SK-N-SH treated with all-trans-retinoic acid at 6 μM for 48 hours (cell line): ENCODE data around the gene ZNF764.

ENCODE experiments used
- ATAC-seq: fragments of 200-7000 bp; cut with Tn5 transposase; 3 replicates; pipeline ENCODE4 v1.9.1; 2020; ENCODE audit warnings: mild to moderate bottlenecking, moderate library complexity
- ARNTL ChIP-seq: fragments of 450-650 bp; formaldehyde crosslinking; IDR thresholded peaks from 2 replicates; pipeline ENCODE4 v1.5.0; 2020; ENCODE audit warnings: low read depth, mild to moderate bottlenecking, moderate library complexity, borderline replicate concordance
- BACH2 ChIP-seq: fragments of 250-450 bp; sonication (Bioruptor Pico); IDR thresholded peaks from 2 replicates; pipeline ENCODE4 v1.9.0; 2021; ENCODE audit warnings: mild to moderate bottlenecking, borderline replicate concordance
- CREB5 ChIP-seq: fragments of 250-450 bp; sonication (Bioruptor Pico); IDR thresholded peaks from 2 replicates; pipeline ENCODE4 v1.5.1; 2020; ENCODE audit warnings: low read depth, mild to moderate bottlenecking, moderate library complexity
- CSDC2 ChIP-seq: fragments of 250-450 bp; sonication (Bioruptor Pico); IDR thresholded peaks from 2 replicates; pipeline ENCODE4 v1.5.0; 2020; ENCODE audit warnings: mild to moderate bottlenecking, moderate library complexity
- CSRNP3 ChIP-seq: fragments of 250-450 bp; sonication (Bioruptor Pico); IDR thresholded peaks from 2 replicates; pipeline ENCODE4 v1.5.1; 2021; ENCODE audit warnings: mild to moderate bottlenecking, moderate library complexity
- ESRRG ChIP-seq: fragments of 250-450 bp; sonication (Bioruptor Pico); IDR thresholded peaks from 2 replicates; pipeline ENCODE4 v1.6.1; 2021; ENCODE audit warnings: mild to moderate bottlenecking
- OSR1 ChIP-seq: fragments of 250-450 bp; sonication (Bioruptor Pico); IDR thresholded peaks from 2 replicates; pipeline ENCODE4 v1.8.0; 2022; ENCODE audit warnings: moderate library complexity, mild to moderate bottlenecking, inconsistent platforms
- PATZ1 ChIP-seq: fragments of 250-450 bp; sonication (Bioruptor Pico); IDR thresholded peaks from 2 replicates; pipeline ENCODE4 v1.8.0; 2020; ENCODE audit warnings: mild to moderate bottlenecking, moderate library complexity, borderline replicate concordance
- POU6F1 ChIP-seq: fragments of 250-450 bp; sonication (Bioruptor Pico); IDR thresholded peaks from 2 replicates; pipeline ENCODE4 v1.8.0; 2021; ENCODE audit warnings: low read depth, mild to moderate bottlenecking, moderate library complexity, borderline replicate concordance
- TCF4 ChIP-seq: fragments of 250-450 bp; sonication (Bioruptor Pico); IDR thresholded peaks from 2 replicates; pipeline ENCODE4 v1.8.0; 2021; ENCODE audit warnings: mild to moderate bottlenecking, moderate library complexity, borderline replicate concordance
- TOX ChIP-seq: fragments of 250-450 bp; sonication (Bioruptor Pico); IDR thresholded peaks from 2 replicates; pipeline ENCODE4 v1.8.0; 2021; ENCODE audit warnings: mild to moderate bottlenecking, moderate library complexity, borderline replicate concordance
- TSHZ2 ChIP-seq: fragments of 250-450 bp; sonication (Bioruptor Pico); IDR thresholded peaks from 2 replicates; pipeline ENCODE4 v1.5.0; 2020; ENCODE audit warnings: mild to moderate bottlenecking, moderate library complexity
- ZC3H10 ChIP-seq: fragments of 250-450 bp; sonication (Bioruptor Pico); IDR thresholded peaks from 2 replicates; pipeline ENCODE4 v1.5.1; 2021; ENCODE audit warnings: mild to moderate bottlenecking, moderate library complexity
- ZFP3 ChIP-seq: fragments of 250-450 bp; sonication (Bioruptor Pico); IDR thresholded peaks from 2 replicates; pipeline ENCODE4 v1.5.0; 2020; ENCODE audit warnings: mild to moderate bottlenecking, moderate library complexity
- ZFP30 ChIP-seq: fragments of 450-650 bp; formaldehyde crosslinking; IDR thresholded peaks from 2 replicates; pipeline ENCODE4 v1.5.0; 2022; ENCODE audit warnings: mild to moderate bottlenecking, moderate library complexity
- ZNF565 ChIP-seq: fragments of 450-650 bp; formaldehyde crosslinking; conservative IDR thresholded peaks from 2 replicates; pipeline ENCODE4 v1.5.0; 2020; ENCODE audit warnings: low read depth, mild to moderate bottlenecking, moderate library complexity
- ZNF70 ChIP-seq: fragments of 450-650 bp; formaldehyde crosslinking; IDR thresholded peaks from 2 replicates; pipeline ENCODE4 v1.5.0; 2020; ENCODE audit warnings: mild to moderate bottlenecking, moderate library complexity
- ZNF8 ChIP-seq: fragments of 450-650 bp; formaldehyde crosslinking; IDR thresholded peaks from 2 replicates; pipeline ENCODE4 v1.5.0; 2020; ENCODE audit warnings: mild to moderate bottlenecking, moderate library complexity

ZNF764 gene

GRCh38 chr16:30533146-30533522 is 25.0 kb downstream of the ZNF764 start:
- no peak for TF ChIP-seq CSRNP3 (CRISPR knock-in tag)
- TF ChIP-seq ARNTL (CRISPR knock-in tag) = no peak
- no peak for TF ChIP-seq ZNF70 (CRISPR knock-in tag)
- ATAC-seq = no peak

GRCh38 chr16:30532285-30533145 is 25.7 kb downstream of the ZNF764 start:
- TF ChIP-seq ZFP3 (no peak), CSRNP3 (CRISPR knock-in tag) (no peak), BACH2 (CRISPR knock-in tag) (no peak), ZNF565 (CRISPR knock-in tag) (no peak), CSDC2 (CRISPR knock-in tag) (no peak), ZNF70 (CRISPR knock-in tag) (no peak), ESRRG (CRISPR knock-in tag) (no peak), POU6F1 (CRISPR knock-in tag) (no peak), TCF4 (no peak), TOX (CRISPR knock-in tag) (no peak), CREB5 (CRISPR knock-in tag) (no peak), ZNF8 (CRISPR knock-in tag) (no peak), ZFP30 (CRISPR knock-in tag) (no peak), OSR1 (no peak), TSHZ2 (CRISPR knock-in tag) (no peak), PATZ1 (CRISPR knock-in tag) (no peak), ARNTL (CRISPR knock-in tag) (no peak), ZC3H10 (no peak)
- no peak for ATAC-seq
